ENCODE data around the gene MTRF1L. TPM values are rescaled to one million over a fixed set of nuclear protein-coding genes. Genes with fewer than 3 reads are reported as not detected.
A peak's percentile ranks its signal among the peaks of the same experiment; 100 is the strongest.

Gene MTRF1L
- total RNA-seq, 2 donors from 2014 or later: 17.3 to 18.7 TPM

DNA sequence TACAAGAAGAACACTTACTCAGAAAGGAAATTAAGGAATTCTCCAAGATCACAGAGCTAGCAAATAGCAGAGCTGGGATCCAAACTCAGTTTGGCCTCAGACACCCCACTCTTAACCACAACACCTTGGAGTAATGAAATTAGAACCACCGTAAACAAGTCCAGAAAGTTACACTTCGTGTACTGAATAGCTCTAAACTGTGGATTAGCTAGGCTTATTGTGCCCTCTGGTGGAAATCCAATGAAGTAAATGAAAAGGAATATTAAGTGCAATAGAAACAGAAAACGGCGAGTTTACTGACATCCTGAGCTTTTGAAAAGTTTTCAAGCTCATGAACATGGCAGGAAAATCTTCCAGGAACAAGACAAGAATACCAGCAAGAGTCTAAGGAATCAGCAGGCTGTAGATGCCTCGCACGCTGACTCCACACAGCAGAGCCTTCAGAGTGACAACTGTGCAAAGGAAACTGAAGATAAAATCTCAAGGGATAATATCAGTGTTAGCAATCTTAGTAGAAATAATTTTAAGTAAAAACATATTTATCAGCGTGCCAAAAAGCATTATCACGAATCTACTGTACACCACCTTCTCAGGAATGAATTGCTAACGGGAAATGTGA is 54.2 kb downstream of the MTRF1L start:
- no peaks in the 10 kb centered on the region for H3K9me3 ChIP-seq (ENCODE audit: control insufficient read depth, low read length)
- peaks cover 2% of the 10 kb centered on the region for H3K4me1 Mint-ChIP-seq
- no peak overlapping the region for H3K27ac Mint-ChIP-seq
- DNase-seq: no peak
- H3K27ac ChIP-seq (ENCODE audit: low read depth, low read length): no peak overlapping the region
- H3K36me3 Mint-ChIP-seq (ENCODE audit: low read depth): no peaks in the 10 kb centered on the region
- 57 to 70% methylated on average over 7 to 9 of the region's 9 CpGs for WGBS, 2 experiments (ENCODE audit: insufficient coverage in 1 of 2, insufficient read length in 1 of 2)
- H3K4me3 Mint-ChIP-seq: no peak overlapping the region
- no peaks in the 10 kb centered on the region for H3K27me3 ChIP-seq (ENCODE audit: control insufficient read depth, insufficient read depth, low read length, poor library complexity, severe bottlenecking)
- H3K4me3 ChIP-seq (ENCODE audit: low read length): no peak overlapping the region
- H3K9me3 Mint-ChIP-seq: no peaks in the 10 kb centered on the region
- TF ChIP-seq, protein P1, sequence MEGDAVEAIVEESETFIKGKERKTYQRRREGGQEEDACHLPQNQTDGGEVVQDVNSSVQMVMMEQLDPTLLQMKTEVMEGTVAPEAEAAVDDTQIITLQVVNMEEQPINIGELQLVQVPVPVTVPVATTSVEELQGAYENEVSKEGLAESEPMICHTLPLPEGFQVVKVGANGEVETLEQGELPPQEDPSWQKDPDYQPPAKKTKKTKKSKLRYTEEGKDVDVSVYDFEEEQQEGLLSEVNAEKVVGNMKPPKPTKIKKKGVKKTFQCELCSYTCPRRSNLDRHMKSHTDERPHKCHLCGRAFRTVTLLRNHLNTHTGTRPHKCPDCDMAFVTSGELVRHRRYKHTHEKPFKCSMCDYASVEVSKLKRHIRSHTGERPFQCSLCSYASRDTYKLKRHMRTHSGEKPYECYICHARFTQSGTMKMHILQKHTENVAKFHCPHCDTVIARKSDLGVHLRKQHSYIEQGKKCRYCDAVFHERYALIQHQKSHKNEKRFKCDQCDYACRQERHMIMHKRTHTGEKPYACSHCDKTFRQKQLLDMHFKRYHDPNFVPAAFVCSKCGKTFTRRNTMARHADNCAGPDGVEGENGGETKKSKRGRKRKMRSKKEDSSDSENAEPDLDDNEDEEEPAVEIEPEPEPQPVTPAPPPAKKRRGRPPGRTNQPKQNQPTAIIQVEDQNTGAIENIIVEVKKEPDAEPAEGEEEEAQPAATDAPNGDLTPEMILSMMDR (conservative IDR thresholded peaks at IDR 0.05): peak; percentile 83
- no peaks in the 10 kb centered on the region for H3K4me1 ChIP-seq (ENCODE audit: control insufficient read depth, insufficient read depth, low read length)
- H3K27me3 Mint-ChIP-seq (ENCODE audit: insufficient read depth): no peaks in the 10 kb centered on the region
- no peaks in the 10 kb centered on the region for H3K36me3 ChIP-seq (ENCODE audit: control insufficient read depth, insufficient read depth, low read length)
- H3K9ac ChIP-seq (ENCODE audit: extremely low read depth, low read length, poor library complexity, severe bottlenecking): no peak overlapping the region

DNA sequence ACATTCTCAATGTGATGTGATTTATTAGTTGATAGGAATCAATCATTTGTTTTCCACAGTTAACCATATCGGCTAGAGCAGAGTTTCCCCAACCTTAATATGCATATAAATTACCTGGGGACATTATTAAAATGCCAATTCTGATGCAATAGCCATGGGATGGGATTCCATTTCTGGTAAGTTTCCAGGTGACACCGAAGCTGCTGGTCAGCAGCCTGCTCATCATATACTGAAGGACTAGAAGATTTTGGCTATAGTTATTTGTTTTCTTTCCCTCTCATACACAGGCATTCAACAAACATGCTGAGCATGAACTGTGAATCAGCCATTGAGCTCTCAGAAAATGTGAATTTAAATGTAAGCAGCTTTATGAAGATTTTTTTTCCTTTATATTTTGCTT is 55.5 kb downstream of the MTRF1L start:
- WGBS, 2 experiments (ENCODE audit: insufficient coverage in 1 of 2, insufficient read length in 1 of 2): 67% methylated on average over 2 of the region's 2 CpGs; no CpG with 5 or more reads in 1 of the 2 experiments
- DNase-seq: no peak
- Histone ChIP-seq H3K4me3 (ENCODE audit: low read length) (no peak overlapping the region), H3K9me3 (ENCODE audit: control insufficient read depth, low read length) (no peaks in the 10 kb centered on the region), H3K27me3 (ENCODE audit: control insufficient read depth, insufficient read depth, low read length, poor library complexity, severe bottlenecking) (no peaks in the 10 kb centered on the region), H3K4me1 (ENCODE audit: control insufficient read depth, insufficient read depth, low read length) (no peaks in the 10 kb centered on the region), H3K27ac (ENCODE audit: low read depth, low read length) (no peak overlapping the region), H3K36me3 (ENCODE audit: control insufficient read depth, insufficient read depth, low read length) (no peaks in the 10 kb centered on the region), H3K9ac (ENCODE audit: extremely low read depth, low read length, poor library complexity, severe bottlenecking) (no peak overlapping the region)
- Mint-ChIP-seq H3K27ac (no peak overlapping the region), H3K4me1 (peaks cover 2% of the 10 kb centered on the region), H3K4me3 (no peak overlapping the region), H3K27me3 (ENCODE audit: insufficient read depth) (no peaks in the 10 kb centered on the region), H3K36me3 (ENCODE audit: low read depth) (no peaks in the 10 kb centered on the region), H3K9me3 (no peaks in the 10 kb centered on the region)
- TF ChIP-seq, protein P1 (conservative IDR thresholded peaks at IDR 0.05): no peak

DNA sequence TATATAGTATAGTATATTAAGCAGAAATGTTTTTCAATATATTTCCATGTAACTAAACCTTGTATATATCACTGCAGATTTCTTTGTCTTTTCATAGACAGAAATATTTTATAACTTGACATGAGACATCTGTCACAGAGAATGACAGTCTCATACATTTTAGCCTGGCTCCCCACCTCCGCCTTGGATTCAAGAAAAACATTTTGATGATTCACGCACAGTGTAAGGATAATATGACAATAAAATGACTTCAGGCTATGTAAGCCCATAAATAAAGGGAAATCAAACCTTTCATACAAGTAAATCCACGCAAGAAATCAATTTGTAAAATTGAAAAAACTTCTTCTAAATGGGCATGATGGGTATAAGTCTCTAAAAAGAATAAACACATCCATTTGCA is 56.0 kb downstream of the MTRF1L start:
- Mint-ChIP-seq H3K27me3 (ENCODE audit: insufficient read depth) (no peaks in the 10 kb centered on the region), H3K9me3 (no peaks in the 10 kb centered on the region), H3K27ac (no peak overlapping the region), H3K4me3 (no peak overlapping the region), H3K36me3 (ENCODE audit: low read depth) (no peaks in the 10 kb centered on the region), H3K4me1 (peaks cover 2% of the 10 kb centered on the region)
- H3K36me3 ChIP-seq (ENCODE audit: control insufficient read depth, insufficient read depth, low read length): no peaks in the 10 kb centered on the region
- no peak for DNase-seq
- TF ChIP-seq, protein P1 (conservative IDR thresholded peaks at IDR 0.05): no peak
- H3K27me3 ChIP-seq (ENCODE audit: control insufficient read depth, insufficient read depth, low read length, poor library complexity, severe bottlenecking): no peaks in the 10 kb centered on the region
- H3K9ac ChIP-seq (ENCODE audit: extremely low read depth, low read length, poor library complexity, severe bottlenecking): no peak overlapping the region
- 100% methylated on average over 3 of the region's 3 CpGs; no CpG with 5 or more reads in 1 of the 2 experiments for WGBS, 2 experiments (ENCODE audit: insufficient coverage in 1 of 2, insufficient read length in 1 of 2)
- H3K4me1 ChIP-seq (ENCODE audit: control insufficient read depth, insufficient read depth, low read length): no peaks in the 10 kb centered on the region
- no peak overlapping the region for H3K27ac ChIP-seq (ENCODE audit: low read depth, low read length)
- H3K9me3 ChIP-seq (ENCODE audit: control insufficient read depth, low read length): no peaks in the 10 kb centered on the region
- no peak overlapping the region for H3K4me3 ChIP-seq (ENCODE audit: low read length)

All from endodermal cell (in vitro differentiated cells).